Measurements from ENCODE around the gene LARP6.

GRCh38 chr15:70869346-70869745 is 15.4 kb upstream of the LARP6 start:
- TF ChIP-seq, protein P1, sequence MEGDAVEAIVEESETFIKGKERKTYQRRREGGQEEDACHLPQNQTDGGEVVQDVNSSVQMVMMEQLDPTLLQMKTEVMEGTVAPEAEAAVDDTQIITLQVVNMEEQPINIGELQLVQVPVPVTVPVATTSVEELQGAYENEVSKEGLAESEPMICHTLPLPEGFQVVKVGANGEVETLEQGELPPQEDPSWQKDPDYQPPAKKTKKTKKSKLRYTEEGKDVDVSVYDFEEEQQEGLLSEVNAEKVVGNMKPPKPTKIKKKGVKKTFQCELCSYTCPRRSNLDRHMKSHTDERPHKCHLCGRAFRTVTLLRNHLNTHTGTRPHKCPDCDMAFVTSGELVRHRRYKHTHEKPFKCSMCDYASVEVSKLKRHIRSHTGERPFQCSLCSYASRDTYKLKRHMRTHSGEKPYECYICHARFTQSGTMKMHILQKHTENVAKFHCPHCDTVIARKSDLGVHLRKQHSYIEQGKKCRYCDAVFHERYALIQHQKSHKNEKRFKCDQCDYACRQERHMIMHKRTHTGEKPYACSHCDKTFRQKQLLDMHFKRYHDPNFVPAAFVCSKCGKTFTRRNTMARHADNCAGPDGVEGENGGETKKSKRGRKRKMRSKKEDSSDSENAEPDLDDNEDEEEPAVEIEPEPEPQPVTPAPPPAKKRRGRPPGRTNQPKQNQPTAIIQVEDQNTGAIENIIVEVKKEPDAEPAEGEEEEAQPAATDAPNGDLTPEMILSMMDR (IDR thresholded peaks at IDR 0.05) = no peak
- no peak for TF ChIP-seq POLR2AphosphoS2 (conservative IDR thresholded peaks at IDR 0.05; ENCODE audit: low read length)
- no peak for TF ChIP-seq CEBPB (IDR thresholded peaks at IDR 0.05)
- TF ChIP-seq BHLHE40 (IDR thresholded peaks at IDR 0.05; ENCODE audit: low read depth, low read length) = no peak
- no peak for TF ChIP-seq FOSL2 (IDR thresholded peaks at IDR 0.05)
- no peak for TF ChIP-seq FOSL2 (CRISPR knock-in tag; IDR thresholded peaks at IDR 0.05)
- TF ChIP-seq MAZ (IDR thresholded peaks at IDR 0.05; ENCODE audit: borderline replicate concordance, low read depth, low read length) = no peak
- TF ChIP-seq RAD21 (conservative IDR thresholded peaks at IDR 0.05 in 1 of 2, IDR thresholded peaks at IDR 0.05 in 1 of 2) = no peak
- TF ChIP-seq ESRRA (IDR thresholded peaks at IDR 0.05; ENCODE audit: borderline replicate concordance, low read length) = no peak
- no peak for TF ChIP-seq EP300 (IDR thresholded peaks at IDR 0.05)
- no peak for TF ChIP-seq CHD2 (IDR thresholded peaks at IDR 0.05; ENCODE audit: low read length, partially characterized antibody)
- no peak for TF ChIP-seq ZC3H11A (IDR thresholded peaks at IDR 0.05)
